Measurements from ENCODE around the gene RNF34.
A peak's percentile ranks its signal among the peaks of the same experiment; 100 is the strongest.
"Not testable (repeated sequence)": the region's sequence is repeated elsewhere in the genome, so short reads cannot be mapped to it uniquely, and the experiment has no call there.

RNF34 gene

GRCh38 chr12:121399391-121400331 lies at the start of gene RNF34:
Gene RNF34, plus strand, starts transcription at chr12:121400118. Its CDS starts 95 bp downstream, at chr12:121400213.
- no peaks in the 10 kb centered on the region for H3K27me3 Mint-ChIP-seq
- H3K36me3 Mint-ChIP-seq (ENCODE audit: low read depth): peaks cover 15% of the 10 kb centered on the region
- ATAC-seq (peak; percentile 93), DNase-seq (peak; percentile 98)
- peaks cover 36% of the 10 kb centered on the region for H3K4me1 Mint-ChIP-seq
- H3K9me3 Mint-ChIP-seq: no peaks in the 10 kb centered on the region
- H3K27ac Mint-ChIP-seq: peak within 1 kb of the TSS; percentile 90
- peak within 1 kb of the TSS; percentile 93 for H3K4me3 Mint-ChIP-seq

DNA sequence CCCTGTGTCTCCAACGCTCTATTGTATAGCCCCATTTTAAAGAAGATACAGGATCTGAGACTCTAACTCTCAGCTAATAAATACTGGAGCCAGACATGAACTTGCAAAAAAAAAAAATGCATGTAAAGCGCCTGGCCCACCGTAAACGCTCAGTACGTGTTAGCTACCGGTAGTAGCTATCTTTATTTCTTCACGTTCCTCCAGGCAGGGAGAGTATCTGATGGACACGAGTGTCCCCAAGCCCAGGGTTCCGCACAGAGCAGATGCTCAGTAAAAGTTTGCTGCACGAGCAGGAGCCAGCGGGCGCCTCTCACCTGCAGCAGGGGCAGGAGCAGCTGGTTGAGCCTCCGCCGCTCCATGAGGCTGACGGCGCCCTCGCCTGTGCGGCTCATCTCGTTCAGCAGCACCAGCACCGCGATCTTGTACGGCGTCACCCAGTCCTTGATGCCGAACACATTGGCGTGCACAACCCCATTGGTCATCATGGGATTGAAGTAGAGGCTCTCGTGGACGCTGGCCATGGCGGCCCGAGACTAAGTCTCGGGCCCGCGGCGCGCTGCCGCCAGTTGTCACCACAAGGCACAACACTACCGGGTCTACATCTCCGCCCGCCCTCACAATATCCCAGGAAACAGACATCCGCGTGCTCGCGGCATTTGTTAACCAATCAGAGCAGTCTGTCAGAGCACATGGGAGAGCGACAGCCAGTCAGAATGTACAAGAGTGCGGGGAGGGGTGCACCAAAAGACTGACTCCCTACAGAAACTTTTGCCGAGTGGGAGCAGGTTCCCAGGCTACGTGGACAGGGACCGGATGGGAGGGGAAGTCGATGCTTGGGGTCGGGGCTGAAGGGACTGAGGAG lies 47.9 kb upstream of the RNF34 start, which contains the start of gene ANAPC5:
TSS of gene ANAPC5 (minus strand) at position 592 of the 862 bp plus-strand sequence. CDS start at position 521, 71 bp downstream.
- H3K36me3 Mint-ChIP-seq (ENCODE audit: low read depth): peaks cover 10% of the 10 kb centered on the region

DNA sequence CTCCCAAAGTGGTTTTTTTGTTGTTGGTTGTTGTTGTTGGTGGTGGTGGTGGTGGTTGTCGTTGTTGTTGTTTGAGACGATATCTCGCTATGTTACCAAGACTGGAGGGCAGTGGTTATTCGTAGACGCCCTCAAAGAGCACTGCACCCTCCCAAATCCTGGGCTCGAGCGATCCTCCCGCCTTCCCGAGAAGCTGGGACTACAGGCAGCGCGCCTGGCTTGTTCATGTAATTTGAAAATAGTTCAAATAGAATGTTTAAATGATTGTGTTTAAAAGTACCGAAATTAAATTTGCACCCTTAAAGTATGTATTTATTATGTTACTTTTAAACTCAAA lies 47.3 kb upstream of the RNF34 start:
- peak; percentile 13 for ATAC-seq
- peaks cover 6% of the 10 kb centered on the region for H3K36me3 Mint-ChIP-seq (ENCODE audit: low read depth)
- H3K27ac Mint-ChIP-seq: peak overlapping the region; percentile 97

More for the DNA sequence above, 47.9 kb upstream of the RNF34 start, which contains the start of gene ANAPC5:
- ATAC-seq (peak; percentile 100), DNase-seq (peak; percentile 88)
- peaks cover 3% of the 10 kb centered on the region for H3K27me3 Mint-ChIP-seq
- peak within 1 kb of the TSS; percentile 97 for H3K27ac Mint-ChIP-seq
- H3K9me3 Mint-ChIP-seq: no peaks in the 10 kb centered on the region
- H3K4me1 Mint-ChIP-seq: peaks cover 30% of the 10 kb centered on the region
- peak within 1 kb of the TSS; percentile 96 for H3K4me3 Mint-ChIP-seq

DNA sequence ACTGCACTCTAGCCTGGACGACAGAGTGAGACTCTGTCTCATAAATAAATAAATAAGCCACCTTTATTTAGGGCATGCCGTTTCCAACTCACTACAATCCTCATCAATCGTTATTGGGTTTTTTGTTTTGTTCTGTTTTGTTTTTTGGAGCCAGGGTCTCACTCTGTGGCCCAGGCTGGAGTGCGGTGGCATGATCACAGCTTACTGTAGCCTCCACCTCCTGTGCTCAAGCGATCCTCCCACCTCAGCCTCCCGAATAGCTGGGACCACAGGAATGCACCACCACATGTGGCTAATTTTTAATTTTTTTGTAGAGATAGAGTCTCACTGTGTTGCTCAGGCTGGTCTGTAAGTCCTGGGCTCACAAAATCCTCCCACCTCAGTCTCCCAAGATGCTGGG lies 44.1 kb upstream of the RNF34 start:
- H3K27ac Mint-ChIP-seq: no peak overlapping the region
- H3K27me3 Mint-ChIP-seq: peaks cover 3% of the 10 kb centered on the region
- no peak for ATAC-seq
- DNase-seq: no peak
- no peaks in the 10 kb centered on the region for H3K9me3 Mint-ChIP-seq
- H3K4me1 Mint-ChIP-seq: peaks cover 20% of the 10 kb centered on the region
- H3K36me3 Mint-ChIP-seq (ENCODE audit: low read depth): peaks cover 4% of the 10 kb centered on the region
- no peak overlapping the region for H3K4me3 Mint-ChIP-seq

More for the DNA sequence above, 47.3 kb upstream of the RNF34 start:
- Mint-ChIP-seq H3K4me3 (peak overlapping the region; percentile 96), H3K27me3 (peaks cover 3% of the 10 kb centered on the region), H3K9me3 (no peaks in the 10 kb centered on the region), H3K4me1 (peaks cover 29% of the 10 kb centered on the region)
- no peak for DNase-seq

DNA sequence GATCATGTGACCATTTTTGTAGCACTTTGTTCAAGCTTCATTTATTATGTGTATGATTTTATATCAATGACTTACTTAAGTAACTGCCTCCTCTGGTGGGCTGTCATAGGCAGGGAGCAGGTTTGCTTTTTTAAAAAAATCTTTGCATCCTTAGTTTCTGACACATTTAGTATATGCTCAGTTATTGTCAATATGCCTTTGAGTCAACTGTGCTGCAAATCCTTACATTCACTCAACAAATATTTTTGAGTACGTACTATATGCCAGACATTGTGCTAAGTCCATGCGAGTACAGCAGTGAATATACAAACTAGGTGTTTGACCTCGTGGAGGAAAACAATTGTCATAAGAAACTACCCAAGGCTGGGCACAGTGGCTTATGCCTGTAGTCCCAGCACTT lies 43.3 kb upstream of the RNF34 start:
- peaks cover 3% of the 10 kb centered on the region for H3K27me3 Mint-ChIP-seq
- H3K4me1 Mint-ChIP-seq: peaks cover 16% of the 10 kb centered on the region
- no peaks in the 10 kb centered on the region for H3K9me3 Mint-ChIP-seq
- no peak overlapping the region for H3K27ac Mint-ChIP-seq
- H3K36me3 Mint-ChIP-seq (ENCODE audit: low read depth): peaks cover 4% of the 10 kb centered on the region
- DNase-seq (no peak), ATAC-seq (no peak)
- no peak overlapping the region for H3K4me3 Mint-ChIP-seq

GRCh38 chr12:121357331-121357730 lies 42.6 kb upstream of the RNF34 start:
- H3K4me3 Mint-ChIP-seq: no peak overlapping the region
- H3K9me3 Mint-ChIP-seq: no peaks in the 10 kb centered on the region
- H3K27ac Mint-ChIP-seq: no peak overlapping the region
- no peak for DNase-seq
- H3K36me3 Mint-ChIP-seq (ENCODE audit: low read depth): peaks cover 1% of the 10 kb centered on the region
- no peak for ATAC-seq
- H3K4me1 Mint-ChIP-seq: peaks cover 11% of the 10 kb centered on the region
- H3K27me3 Mint-ChIP-seq: peaks cover 1% of the 10 kb centered on the region

- peaks cover 5% of the 10 kb centered on the region for H3K4me1 Mint-ChIP-seq
- no peaks in the 10 kb centered on the region for H3K27me3 Mint-ChIP-seq
- DNase-seq (no peak), ATAC-seq (no peak)
- no peaks in the 10 kb centered on the region for H3K9me3 Mint-ChIP-seq
- no peaks in the 10 kb centered on the region for H3K36me3 Mint-ChIP-seq (ENCODE audit: low read depth)
- H3K4me3 Mint-ChIP-seq: no peak overlapping the region
- no peak overlapping the region for H3K27ac Mint-ChIP-seq
These were observed 41.8 kb upstream of the RNF34 start for GRCh38 chr12:121358073-121358472.

DNA sequence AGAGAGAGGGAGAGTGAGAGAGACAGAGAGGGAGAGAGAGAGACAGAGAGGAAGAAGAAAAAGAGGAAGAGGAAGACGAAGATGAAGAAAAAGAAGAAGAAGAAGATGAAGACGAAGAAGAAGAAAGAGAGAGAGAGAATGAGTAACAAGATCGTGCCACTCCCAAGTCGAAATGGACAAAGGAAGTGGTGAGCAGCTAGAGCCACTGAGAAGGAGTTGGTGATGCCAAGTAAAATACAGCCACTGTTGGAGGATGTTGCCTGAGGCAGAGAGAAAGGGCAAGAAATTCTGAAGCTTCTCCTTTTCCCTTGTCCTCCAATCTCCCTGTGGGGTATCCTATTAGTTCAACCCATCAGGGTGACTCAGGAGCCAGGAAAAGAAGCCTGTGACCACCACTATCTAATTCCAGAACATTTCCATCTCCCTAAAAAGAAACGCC lies 35.2 kb upstream of the RNF34 start:
- Mint-ChIP-seq H3K27me3 (peaks cover 6% of the 10 kb centered on the region), H3K4me1 (no peaks in the 10 kb centered on the region), H3K9me3 (no peaks in the 10 kb centered on the region), H3K36me3 (ENCODE audit: low read depth) (no peaks in the 10 kb centered on the region), H3K4me3 (no peak overlapping the region), H3K27ac (no peak overlapping the region)
- ATAC-seq (no peak), DNase-seq (no peak)

DNA sequence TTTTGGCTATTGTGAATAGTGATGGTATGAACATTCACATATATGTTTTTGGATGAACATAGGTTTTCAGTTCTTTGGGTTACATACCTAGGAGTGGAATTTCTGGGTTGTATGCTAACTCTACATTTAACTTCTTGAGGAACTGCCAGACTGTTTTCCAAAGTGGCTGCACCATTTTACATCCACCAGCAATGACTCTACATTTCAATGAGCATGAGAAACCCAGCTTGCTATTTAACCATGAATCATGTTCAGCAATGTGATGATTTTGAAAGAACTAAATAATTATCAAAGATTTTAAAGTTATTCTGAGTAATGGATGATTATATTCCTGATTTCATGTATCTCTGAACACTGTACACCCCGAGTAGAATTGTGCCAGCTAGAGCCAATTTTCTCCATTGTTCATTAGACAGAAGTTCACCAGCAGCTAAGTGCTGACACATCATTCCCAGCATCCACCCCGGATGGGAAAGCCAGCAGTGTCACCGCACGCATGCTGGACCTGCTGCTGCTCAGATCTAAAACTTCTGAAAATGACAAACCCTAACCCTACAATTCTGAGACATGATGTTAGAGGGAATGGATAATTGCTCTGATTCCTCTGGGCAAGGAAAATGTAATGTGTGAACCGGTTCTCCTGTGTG lies 34.4 kb upstream of the RNF34 start:
- no peak overlapping the region for H3K27ac Mint-ChIP-seq

DNA sequence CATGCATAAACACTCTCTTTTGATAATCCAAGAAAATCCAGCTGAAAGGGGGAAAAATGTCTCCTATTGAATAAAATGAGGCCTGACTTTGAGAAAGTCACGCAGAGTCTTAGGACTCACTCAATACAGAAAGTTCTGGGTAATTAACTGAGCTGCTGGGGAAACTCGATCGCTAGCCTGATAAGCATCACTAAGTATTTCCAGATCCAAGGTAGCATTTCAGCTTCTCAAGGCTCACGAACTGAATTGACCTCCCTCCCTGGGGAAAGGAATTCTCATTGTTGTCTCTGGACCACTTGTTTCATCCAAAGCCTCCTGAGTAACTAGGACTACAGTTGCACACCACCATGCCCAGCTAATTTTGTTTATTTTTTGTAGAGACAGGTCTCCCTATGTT lies 33.9 kb upstream of the RNF34 start:
- H3K9me3 Mint-ChIP-seq: no peaks in the 10 kb centered on the region
- H3K36me3 Mint-ChIP-seq (ENCODE audit: low read depth): no peaks in the 10 kb centered on the region
- no peak overlapping the region for H3K4me3 Mint-ChIP-seq
- ATAC-seq: no peak
- DNase-seq: no peak
- H3K27me3 Mint-ChIP-seq: peaks cover 6% of the 10 kb centered on the region
- H3K27ac Mint-ChIP-seq: no peak overlapping the region
- H3K4me1 Mint-ChIP-seq: no peaks in the 10 kb centered on the region

More for the DNA sequence above, 34.4 kb upstream of the RNF34 start:
- ATAC-seq (no peak), DNase-seq (no peak)
- H3K4me3 Mint-ChIP-seq: no peak overlapping the region
- no peaks in the 10 kb centered on the region for H3K36me3 Mint-ChIP-seq (ENCODE audit: low read depth)
- H3K9me3 Mint-ChIP-seq: no peaks in the 10 kb centered on the region
- peaks cover 6% of the 10 kb centered on the region for H3K27me3 Mint-ChIP-seq
- no peaks in the 10 kb centered on the region for H3K4me1 Mint-ChIP-seq

GRCh38 chr12:121371404-121371803 lies 28.5 kb upstream of the RNF34 start:
- Mint-ChIP-seq H3K36me3 (ENCODE audit: low read depth) (no peaks in the 10 kb centered on the region), H3K4me3 (no peak overlapping the region), H3K4me1 (no peaks in the 10 kb centered on the region), H3K27me3 (peaks cover 2% of the 10 kb centered on the region), H3K9me3 (no peaks in the 10 kb centered on the region), H3K27ac (no peak overlapping the region)
- DNase-seq: no peak
- no peak for ATAC-seq

GRCh38 chr12:121373755-121374154 lies 26.2 kb upstream of the RNF34 start:
- no peaks in the 10 kb centered on the region for H3K4me1 Mint-ChIP-seq
- no peak overlapping the region for H3K4me3 Mint-ChIP-seq
- DNase-seq (no peak), ATAC-seq (no peak)
- H3K27me3 Mint-ChIP-seq: peaks cover 2% of the 10 kb centered on the region
- no peaks in the 10 kb centered on the region for H3K9me3 Mint-ChIP-seq
- H3K27ac Mint-ChIP-seq: no peak overlapping the region
- no peaks in the 10 kb centered on the region for H3K36me3 Mint-ChIP-seq (ENCODE audit: low read depth)

- DNase-seq; H3K27me3 Mint-ChIP-seq; H3K4me1 Mint-ChIP-seq; ATAC-seq; H3K9me3 Mint-ChIP-seq; H3K36me3 Mint-ChIP-seq (ENCODE audit: low read depth); H3K4me3 Mint-ChIP-seq; H3K27ac Mint-ChIP-seq: not testable (repeated sequence)
These were observed 25.6 kb upstream of the RNF34 start for GRCh38 chr12:121374336-121374735.

- not testable (repeated sequence) for ATAC-seq; DNase-seq; H3K4me3 Mint-ChIP-seq; H3K36me3 Mint-ChIP-seq (ENCODE audit: low read depth); H3K4me1 Mint-ChIP-seq; H3K27me3 Mint-ChIP-seq; H3K9me3 Mint-ChIP-seq; H3K27ac Mint-ChIP-seq
These were observed 24.9 kb upstream of the RNF34 start for GRCh38 chr12:121374945-121375584.

All from activated naive CD8-positive, alpha-beta T cell treated with anti-CD3 and anti-CD28 coated beads, Interleukin-2, amount 50 U/mL, for 24 hours (primary cell).